Panc1 (cell line): Measurements from ENCODE around the gene AKAP13.
"Not testable (repeated sequence)": the region's sequence is repeated elsewhere in the genome, so short reads cannot be mapped to it uniquely, and the experiment has no call there.

ENCODE experiments used
- CTCF ChIP-seq: fragments of 450-650 bp; IDR thresholded peaks from 2 replicates; pipeline ENCODE4 v1.5.1; 2017; ENCODE audit warnings: mild to moderate bottlenecking
- POLR2AphosphoS5 ChIP-seq: IDR thresholded peaks from 2 replicates; pipeline ENCODE4 v1.6.1; 2012; ENCODE audit warnings: mild to moderate bottlenecking, low read depth, low read length, moderate library complexity

GRCh38 chr15:85441854-85442253 lies 61.5 kb downstream of the AKAP13 start:
- TF ChIP-seq CTCF, POLR2AphosphoS5: not testable (repeated sequence)
